EH (cell line): ENCODE measurements around the gene KMT2C.

ENCODE experiments used
- DNase-seq: peaks from one replicate; pipeline ENCODE4 v3.0.0-alpha.2; 2015; ENCODE audit warnings: low read depth

The KMT2C gene

GRCh38 chr7:152203095-152203494 is 232.7 kb downstream of the KMT2C start:
- DNase-seq = no peak

- peak; percentile 79 for DNase-seq
Observed at GRCh38 chr7:152202056-152202455, 233.7 kb downstream of the KMT2C start.

DNA sequence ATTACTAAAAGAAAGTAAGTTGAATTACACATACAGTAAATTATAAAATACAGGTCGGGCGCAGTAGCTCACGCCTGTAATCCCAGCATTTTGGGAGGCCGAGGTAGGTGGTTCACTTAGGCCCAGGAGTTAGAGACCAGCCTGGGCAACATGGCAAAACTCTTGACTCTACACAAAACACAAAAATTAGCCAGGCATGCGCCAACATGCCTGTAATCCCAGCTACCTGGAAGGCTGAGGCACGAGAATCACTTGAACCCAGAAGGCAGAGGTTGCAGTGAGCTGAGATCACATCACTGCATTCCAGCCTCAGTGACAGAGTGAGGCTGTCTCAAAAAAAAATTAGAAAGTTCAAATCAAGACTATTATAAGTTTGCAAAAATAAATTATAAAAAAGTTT is 235.4 kb downstream of the KMT2C start:
- no peak for DNase-seq

GRCh38 chr7:152196391-152196790 is 239.4 kb downstream of the KMT2C start:
- DNase-seq = no peak

GRCh38 chr7:152193880-152194279 is 241.9 kb downstream of the KMT2C start:
- DNase-seq = no peak

DNA sequence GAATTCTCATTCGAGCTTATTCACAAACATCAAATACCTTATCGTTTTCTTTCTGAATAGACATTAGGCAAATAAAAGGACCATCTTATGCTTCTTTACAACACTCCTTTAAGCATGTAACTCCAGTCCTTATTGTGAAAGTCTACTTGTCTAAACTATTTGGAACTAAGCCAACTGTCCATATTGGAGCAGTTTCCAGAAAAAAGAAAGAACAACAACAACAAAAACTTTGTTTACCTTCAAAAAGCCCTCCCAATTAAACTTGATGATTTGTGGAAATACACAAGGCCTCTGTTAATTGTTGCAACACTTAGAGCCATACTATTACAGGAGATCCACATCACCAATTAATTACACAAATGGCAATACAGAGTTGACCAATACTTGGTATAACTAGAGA is 246.7 kb downstream of the KMT2C start:
- DNase-seq = no peak

DNA sequence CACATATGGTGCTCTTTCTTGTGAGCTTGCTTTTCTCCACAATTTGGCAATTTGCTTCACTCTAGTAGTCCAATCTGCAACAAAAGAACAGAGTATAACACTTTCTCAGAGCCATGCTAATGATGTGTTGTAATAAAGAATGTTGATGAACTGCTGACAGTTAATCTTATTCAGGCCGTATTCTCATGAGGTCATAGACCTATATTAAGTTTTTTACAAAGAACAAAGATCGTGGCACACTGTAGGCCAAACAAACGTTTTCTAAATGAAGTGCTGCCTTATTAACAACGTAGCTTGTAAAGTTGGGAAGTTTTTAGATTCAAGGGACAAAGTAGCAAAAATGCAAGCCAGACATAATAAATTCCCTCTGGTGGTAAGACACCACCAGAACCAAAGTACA is 250.2 kb downstream of the KMT2C start:
- DNase-seq = no peak

DNA sequence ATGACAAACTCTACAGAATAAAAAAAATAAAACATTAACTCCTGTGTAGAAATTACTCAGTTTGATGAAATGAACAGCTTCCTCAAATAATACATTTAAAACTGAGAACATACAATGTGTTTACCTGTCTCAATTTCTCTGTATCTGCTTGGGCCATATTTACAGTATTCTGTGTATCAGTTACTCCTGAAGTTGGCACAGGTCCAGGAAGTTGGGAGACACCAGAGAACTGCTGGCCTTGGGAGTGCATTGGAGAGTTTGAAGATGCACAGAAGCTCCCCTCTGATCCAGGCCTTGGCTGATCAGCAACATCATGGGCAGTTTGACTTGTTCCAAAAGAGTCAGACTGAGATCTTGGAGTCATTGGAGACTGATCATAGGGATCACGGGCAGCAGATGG is 255.2 kb downstream of the KMT2C start:
- DNase-seq = peak; percentile 6

- DNase-seq = no peak
Observed at GRCh38 chr7:152180048-152180447, 255.8 kb downstream of the KMT2C start.

DNA sequence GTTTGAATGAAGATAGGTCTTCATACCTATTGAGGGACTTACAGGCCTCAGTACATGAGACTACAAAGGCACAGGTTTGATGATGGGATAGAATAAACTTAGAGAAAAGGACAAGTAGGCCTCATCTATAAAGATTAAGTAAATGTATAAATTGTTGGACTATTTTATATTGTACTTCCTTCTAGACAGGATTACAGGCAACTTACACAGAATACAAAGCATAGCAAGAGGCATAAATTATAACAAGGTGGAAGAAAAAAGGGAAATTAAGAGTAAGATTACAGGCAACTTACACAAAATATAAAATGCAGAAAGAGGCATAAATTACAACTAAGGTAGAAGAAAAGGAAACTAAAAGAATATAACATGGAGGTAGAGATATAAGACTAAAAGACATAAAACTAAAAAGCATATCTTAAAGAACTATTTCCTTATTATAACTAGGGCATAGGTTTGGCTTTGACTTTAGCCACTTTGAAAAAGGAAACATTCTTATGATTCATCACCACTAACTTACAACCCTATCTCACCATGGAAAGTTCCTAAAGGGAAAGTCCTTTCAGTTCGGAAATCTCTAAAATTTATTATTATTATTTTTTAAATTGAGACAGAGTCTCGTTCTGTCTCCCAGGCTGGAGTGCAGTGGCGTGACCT is 257.3 kb downstream of the KMT2C start:
- DNase-seq = no peak

DNA sequence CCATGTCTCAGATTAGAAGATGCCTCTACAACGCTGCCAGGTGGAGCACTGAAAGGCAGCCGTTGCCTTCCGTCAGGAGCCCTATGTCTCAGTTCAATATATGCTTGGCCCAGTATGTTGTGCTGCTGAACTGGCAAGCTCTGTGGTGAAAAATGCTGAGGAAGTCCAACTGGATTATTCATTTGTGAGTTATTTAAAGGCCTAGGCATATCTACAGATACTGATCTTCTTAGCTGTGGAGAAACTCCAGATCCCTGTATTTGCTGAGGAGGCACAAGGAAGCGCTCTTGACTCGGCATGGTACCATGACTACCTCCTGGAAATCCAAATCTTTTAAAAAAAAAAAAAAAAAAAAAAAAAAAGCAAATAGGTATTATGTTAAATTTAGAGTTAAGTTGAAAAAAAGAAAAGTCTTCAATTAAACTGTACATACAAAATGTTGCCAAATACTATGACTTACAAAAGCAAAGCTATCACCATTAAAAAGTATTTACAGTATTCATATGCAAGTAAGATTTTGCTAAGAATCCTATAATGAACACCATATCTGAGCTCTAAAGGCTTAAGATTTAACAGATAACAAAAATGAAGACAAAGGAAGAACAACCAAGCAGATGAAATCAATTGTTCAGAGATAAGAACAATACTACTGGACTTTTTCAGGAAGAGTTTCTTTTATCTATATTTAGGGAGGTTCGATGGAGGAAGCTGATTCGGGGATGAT is 258.0 kb downstream of the KMT2C start:
- DNase-seq = peak; percentile 34

DNA sequence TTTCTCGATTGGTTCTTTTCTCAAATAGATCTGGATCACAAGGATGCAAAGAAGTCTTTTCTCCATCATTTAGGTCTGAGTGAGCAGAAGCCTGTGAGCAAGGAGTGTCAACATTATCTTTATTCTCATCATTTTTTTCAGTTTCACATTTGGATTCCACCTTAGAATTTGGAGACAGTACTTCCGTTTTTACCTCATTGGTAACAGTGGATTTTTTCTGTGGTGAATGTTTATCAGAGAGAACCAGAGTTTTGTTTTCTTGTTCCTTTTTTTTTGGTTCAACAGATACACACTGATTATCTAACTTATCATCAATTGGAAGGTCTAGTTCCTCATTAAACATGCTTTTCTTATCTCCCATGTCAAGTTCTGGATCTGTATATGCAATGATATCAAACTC is 259.0 kb downstream of the KMT2C start:
- no peak for DNase-seq

DNA sequence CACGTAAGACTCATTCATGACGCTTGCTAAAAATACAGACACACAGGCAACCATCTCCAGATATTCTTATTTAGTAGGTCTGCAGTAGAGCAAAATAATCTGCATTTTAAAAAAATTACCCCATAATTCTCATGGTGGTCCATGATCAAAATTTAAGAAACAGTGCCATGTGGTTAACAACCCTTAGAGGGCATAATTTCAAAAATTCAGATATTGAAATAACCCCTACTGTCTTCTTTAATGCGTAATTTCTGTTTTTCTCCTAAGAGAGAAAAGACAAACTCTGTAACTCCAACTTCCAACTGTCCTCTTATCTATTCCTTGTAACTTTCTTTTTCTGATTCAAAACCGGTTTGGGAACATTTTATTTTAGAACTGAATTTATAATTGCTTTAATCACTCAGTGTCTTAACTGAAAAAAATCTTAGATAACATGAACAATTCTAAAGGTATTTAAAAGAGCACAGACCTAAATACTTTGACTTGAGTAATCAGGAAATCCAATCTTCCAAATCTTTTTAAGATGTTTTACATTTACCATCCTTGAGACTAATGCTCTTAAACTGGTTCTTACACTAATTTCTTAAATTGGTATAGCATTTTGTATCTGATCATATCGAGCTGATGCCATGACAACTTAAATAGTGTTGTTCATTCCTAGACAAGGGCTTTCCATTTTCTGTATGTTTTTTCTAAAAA is 262.3 kb downstream of the KMT2C start:
- peak; percentile 32 for DNase-seq

DNA sequence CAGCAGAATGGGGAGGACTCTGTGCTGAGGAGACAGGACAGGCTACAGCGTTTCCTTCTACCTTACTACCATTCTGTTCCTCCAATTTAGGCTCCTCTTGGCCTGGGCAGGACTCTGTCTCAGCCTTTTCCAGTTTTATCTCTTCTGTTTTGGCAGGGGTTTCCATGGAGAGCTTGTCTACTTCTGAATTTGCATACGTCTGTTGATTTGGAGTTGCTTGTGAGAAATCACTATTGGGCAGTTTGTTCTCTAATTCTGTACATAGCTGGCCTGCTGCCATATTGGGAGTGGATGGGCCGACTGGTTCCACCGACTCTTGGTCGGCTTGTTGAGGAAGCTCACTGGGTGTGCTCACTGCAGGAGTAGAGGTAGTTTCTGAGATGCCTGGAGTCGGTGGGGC is 273.5 kb downstream of the KMT2C start:
- DNase-seq = no peak

DNA sequence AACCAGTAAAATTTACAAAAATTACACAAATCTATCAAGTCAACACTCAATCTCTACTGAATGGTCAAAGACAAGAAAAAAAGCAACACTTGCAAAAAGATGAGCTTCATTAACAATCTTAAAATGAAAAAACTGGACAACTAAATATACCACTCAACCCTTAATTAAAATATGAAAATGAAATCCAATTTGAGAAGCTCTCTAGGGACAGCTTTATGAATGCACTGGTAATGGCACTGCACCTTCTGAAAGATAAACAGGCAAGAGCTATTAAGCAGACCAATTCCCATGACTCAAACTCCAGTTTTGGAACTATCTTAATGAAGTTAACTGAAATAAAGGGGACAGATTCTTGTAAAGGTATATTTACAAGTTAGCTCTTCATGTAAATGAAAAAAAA is 274.6 kb downstream of the KMT2C start:
- DNase-seq = no peak

DNA sequence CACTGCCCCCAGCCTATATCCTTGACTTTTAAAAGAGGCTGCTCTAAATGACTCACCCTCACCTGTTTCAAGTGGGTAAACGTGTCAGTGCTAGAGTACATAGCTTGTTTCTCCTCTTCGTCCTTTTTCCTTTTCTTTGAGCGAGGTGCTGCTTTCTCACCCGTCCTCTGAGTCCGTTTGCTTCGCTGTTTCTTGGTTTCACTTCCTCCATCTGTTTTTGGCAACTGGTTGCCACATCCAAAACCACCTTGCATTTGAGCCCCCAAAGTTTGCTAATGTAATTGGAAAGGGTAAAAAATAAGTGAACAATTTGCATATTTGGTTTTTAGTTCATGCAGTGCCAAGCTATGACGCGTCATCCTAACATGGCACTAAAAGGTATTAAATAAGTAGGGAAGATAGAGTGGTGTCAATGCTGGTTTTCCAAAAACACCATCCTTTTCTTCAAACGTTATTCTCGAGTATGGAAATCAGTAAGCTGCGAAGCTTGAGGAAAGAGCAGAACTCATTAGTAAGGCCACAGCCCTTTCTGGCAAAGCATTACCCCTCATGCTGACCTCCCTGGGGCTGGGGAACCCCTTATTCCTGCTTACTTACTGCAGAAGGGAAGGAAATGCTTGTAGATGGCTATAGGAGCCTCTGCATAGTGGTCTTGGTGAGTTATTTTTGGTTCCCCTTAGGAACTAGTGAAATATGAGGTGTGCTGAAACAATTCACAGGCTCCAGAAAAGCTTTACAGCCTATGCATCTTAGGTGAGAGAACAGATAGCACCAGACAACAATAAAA is 276.8 kb downstream of the KMT2C start:
- DNase-seq = no peak

- DNase-seq = no peak
Observed at GRCh38 chr7:152152267-152152666, 283.5 kb downstream of the KMT2C start.

DNA sequence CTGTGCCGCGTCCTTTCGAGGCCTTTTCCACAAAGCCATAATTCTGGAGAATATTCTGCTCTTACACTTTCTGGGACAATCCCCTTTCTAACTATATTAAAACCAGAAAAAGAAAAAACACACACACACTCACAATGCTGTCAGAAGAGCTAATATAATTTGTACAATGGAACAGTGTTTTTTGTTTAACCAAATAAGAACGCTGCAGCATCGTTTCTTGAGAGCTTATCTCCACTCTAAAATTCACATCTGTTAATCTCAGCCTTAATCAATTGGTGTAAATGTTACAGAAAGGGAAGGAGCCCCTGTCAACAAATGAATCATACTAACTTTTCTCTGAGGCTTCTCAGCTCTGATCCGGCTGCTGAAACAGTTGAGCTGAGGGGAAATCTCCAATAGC is 286.4 kb downstream of the KMT2C start:
- DNase-seq = no peak

DNA sequence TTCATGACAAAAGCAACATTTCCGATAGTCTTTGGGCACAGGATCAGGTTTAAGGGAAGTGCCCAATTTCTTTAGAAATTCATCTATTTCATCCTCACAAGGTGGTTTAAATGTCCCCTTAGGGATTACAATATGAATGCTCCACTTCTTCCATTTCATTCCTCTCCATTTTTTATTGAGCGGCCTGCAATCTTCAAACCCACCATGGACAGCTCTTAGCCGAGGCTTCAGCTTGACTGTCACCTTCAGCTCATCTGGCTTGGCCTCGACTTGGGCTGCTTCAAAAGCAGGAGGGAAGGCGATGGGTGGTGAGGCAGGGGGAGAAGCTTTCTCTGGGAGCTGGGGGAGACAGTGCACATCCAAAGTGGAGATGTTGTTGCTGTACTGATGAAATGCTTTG is 287.1 kb downstream of the KMT2C start:
- DNase-seq = no peak

GRCh38 chr7:152145853-152146466 is 289.8 kb downstream of the KMT2C start:
- peak; percentile 84 for DNase-seq

DNA sequence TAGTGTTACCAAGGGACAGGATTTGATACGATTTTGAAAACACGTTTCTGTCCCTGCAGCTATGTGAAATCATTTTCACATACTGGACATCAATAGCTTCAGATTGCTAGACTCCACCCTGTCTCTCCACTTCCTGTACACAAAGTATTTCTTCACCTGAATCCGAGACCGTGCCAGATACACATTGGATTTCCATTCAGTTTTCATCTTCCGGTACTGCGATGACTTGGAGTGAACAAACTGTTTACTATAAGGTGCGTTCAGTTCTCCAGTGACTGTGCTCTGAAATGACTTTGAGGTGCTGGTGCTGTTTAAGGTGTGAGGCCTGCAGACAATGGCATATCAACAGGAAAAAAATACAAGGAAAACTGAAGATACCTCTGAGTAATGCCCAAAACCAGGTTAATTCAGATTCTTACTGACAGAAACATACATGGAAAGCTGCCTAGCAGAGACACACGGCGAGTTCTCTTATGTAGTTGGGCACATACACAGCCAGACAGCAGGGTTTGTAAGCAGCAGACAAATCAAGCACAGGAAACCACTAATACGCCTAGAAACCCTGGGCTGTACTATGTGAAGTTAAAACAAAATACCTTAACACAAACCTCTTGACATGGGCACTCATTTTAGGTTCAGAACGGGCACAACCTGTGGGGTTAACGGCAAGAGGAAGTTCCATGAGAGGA is 291.1 kb downstream of the KMT2C start:
- DNase-seq = no peak
